Ramos (cell line): ENCODE data around the gene ARID1B.

Experiments used
- in situ Hi-C: fragments of 300-500 bp; cut with MboI; formaldehyde crosslinking; loops from one replicate; pipeline ENCODE4 v1.14.3; 2022; ENCODE audit warnings: low sequenced_read_pairs; ENCODE audit not compliant: unreplicated experiment

Gene ARID1B

GRCh38 chr6:156773935-156774852 is 3.0 kb upstream of the ARID1B start:
- in situ Hi-C loops: no loop called here

- in situ Hi-C loops: no loop called here
Observed at GRCh38 chr6:156774863-156775405, 2.2 kb upstream of the ARID1B start.

- in situ Hi-C loops: no loop called here
Observed at GRCh38 chr6:156775717-156776116, 1.5 kb upstream of the ARID1B start.

- in situ Hi-C loops: no loop called here
Observed at GRCh38 chr6:156776470-156776839, 723 bp upstream of the ARID1B start.

DNA sequence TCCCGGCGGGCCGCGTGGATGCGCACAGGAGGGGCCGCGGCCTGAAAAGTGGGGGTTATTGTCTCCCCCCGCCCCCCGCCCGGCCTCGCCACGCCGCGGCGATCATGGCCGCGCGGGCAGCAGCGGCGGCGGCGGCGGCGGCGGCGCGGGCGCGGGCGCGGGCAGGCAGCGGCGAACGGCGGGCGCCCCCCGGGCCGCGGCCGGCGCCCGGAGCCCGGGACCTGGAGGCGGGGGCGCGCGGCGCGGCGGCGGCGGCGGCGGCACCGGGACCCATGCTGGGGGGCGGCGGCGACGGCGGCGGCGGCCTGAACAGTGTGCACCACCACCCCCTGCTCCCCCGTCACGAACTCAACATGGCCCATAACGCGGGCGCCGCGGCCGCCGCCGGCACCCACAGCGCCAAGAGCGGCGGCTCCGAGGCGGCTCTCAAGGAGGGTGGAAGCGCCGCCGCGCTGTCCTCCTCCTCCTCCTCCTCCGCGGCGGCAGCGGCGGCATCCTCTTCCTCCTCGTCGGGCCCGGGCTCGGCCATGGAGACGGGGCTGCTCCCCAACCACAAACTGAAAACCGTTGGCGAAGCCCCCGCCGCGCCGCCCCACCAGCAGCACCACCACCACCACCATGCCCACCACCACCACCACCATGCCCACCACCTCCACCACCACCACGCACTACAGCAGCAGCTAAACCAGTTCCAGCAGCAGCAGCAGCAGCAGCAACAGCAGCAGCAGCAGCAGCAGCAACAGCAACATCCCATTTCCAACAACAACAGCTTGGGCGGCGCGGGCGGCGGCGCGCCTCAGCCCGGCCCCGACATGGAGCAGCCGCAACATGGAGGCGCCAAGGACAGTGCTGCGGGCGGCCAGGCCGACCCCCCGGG is 637 bp downstream of the ARID1B start:
- in situ Hi-C loops: no loop called here

GRCh38 chr6:156778454-156779205 is 1.5 kb downstream of the ARID1B start:
- in situ Hi-C loops: no loop called here

GRCh38 chr6:156779206-156780094 is 2.3 kb downstream of the ARID1B start:
- in situ Hi-C loops: no loop called here

- in situ Hi-C loops: no loop called here
Observed at GRCh38 chr6:156780102-156780641, 3.0 kb downstream of the ARID1B start.

- in situ Hi-C loops: no loop called here
Observed at GRCh38 chr6:156780962-156781853, 4.0 kb downstream of the ARID1B start.

DNA sequence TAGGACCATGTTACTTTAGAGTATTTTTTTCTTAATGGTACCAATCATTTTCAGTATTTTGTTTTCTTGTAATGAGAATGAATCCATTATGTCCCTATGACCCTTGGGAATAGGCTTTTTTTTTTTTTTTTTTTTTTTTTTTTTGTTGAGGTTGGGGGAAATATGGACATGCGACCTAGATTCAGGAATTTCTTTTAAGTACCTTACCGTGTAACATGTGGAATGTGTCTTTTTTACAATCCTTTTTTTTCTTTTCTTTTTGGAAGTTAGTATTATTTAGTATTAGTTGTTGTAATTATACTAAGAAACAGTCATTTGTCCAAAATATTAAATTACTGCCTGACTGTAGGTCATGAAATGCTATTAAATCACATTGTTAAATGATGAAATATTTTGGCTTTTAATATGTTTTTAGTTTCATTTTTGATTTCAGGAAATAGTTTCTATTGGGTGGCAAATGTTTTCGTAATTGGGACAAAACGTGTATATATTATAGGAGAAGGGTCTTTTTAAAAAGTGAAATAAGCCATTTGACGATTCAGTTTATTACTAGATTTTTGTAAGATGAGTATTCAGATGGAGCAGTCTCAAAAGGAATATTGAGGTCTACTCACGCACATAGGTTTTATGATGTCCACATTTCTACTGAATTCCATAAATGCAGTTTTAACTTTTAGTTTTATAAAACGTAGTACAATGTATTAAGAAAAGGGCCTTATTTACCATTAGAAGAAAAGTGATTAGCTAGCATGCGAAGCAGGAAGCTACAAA is 4.9 kb downstream of the ARID1B start:
- in situ Hi-C loops: no loop called here

- in situ Hi-C loops: no loop called here
Observed at GRCh38 chr6:156782691-156783320, 5.6 kb downstream of the ARID1B start.

DNA sequence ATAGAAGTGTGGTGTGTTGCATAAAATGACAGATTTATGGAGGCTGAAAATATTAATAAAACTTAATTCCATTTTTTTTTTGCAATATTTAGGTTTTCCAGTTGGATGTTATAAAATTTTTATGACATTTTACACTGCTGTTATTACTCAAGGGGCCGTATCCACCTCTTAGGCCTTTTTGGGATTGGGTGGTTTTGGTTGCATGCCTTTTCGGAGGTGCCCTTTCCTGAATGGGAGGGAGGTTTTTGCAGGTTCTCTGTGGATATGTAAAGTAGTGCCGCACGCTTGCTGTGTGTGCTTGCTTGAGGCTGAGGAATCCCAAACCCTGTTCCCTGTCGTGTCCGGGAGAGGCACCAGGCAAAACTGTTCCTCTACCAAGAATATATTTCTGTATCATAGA is 6.8 kb downstream of the ARID1B start:
- in situ Hi-C loops: no loop called here

- in situ Hi-C loops: no loop called here
Observed at GRCh38 chr6:156786652-156787051, 9.5 kb downstream of the ARID1B start.

- in situ Hi-C loops: no loop called here
Observed at GRCh38 chr6:156787569-156788492, 10.7 kb downstream of the ARID1B start.

- in situ Hi-C loops: no loop called here
Observed at GRCh38 chr6:156789081-156789943, 12.1 kb downstream of the ARID1B start.
